Liver (tissue), 9 donors: Measurements from ENCODE around the gene ABCA12. TPM values are rescaled to one million over a fixed set of nuclear protein-coding genes. Genes with fewer than 3 reads are reported as not detected.

Experiments used
- DNase-seq: peaks from one replicate; pipeline ENCODE4 v3.0.0-alpha.2; 2017; ENCODE audit warnings: low spot score
- H3K27ac ChIP-seq, 2 donors: one replicate each; pipeline ENCODE4 v1.7.0; 2013; ENCODE audit warnings: inconsistent platforms in 2 of 2, low read length in 2 of 2, control low read depth in 1 of 2, low read depth in 1 of 2, mild to moderate bottlenecking in 1 of 2
- H3K27me3 ChIP-seq, 4 donors: one replicate each; pipeline versions ENCODE4 v1.6.1 to v1.7.0; 2013; ENCODE audit warnings: low read length in 3 of 4, inconsistent platforms in 1 of 4, mild to moderate bottlenecking in 1 of 4, moderate library complexity in 1 of 4; ENCODE audit not compliant: control insufficient read depth in 4 of 4, insufficient read depth in 4 of 4
- H3K36me3 ChIP-seq, 4 donors: one replicate each; pipeline versions ENCODE4 v1.6.1 to v1.7.0; 2013; ENCODE audit warnings: low read length in 3 of 4, mild to moderate bottlenecking in 3 of 4, low read depth in 1 of 4, moderate library complexity in 1 of 4; ENCODE audit not compliant: control insufficient read depth in 4 of 4, insufficient read depth in 3 of 4
- H3K4me1 ChIP-seq, 4 donors: one replicate each; pipeline versions ENCODE4 v1.6.1 to v1.7.0; 2013; ENCODE audit warnings: low read length in 3 of 4, mild to moderate bottlenecking in 3 of 4, moderate library complexity in 1 of 4; ENCODE audit not compliant: control insufficient read depth in 4 of 4, insufficient read depth in 4 of 4
- H3K4me3 ChIP-seq, 3 donors: one replicate each; pipeline versions ENCODE4 v1.6.1 to v1.7.0; 2013; ENCODE audit warnings: low read length in 3 of 3, control low read depth in 1 of 3, low read depth in 1 of 3, mild to moderate bottlenecking in 1 of 3
- H3K9ac ChIP-seq, 2 donors: one replicate each; pipeline ENCODE4 v1.7.0; 2013; ENCODE audit warnings: low read length in 2 of 2, mild to moderate bottlenecking in 2 of 2, moderate library complexity in 2 of 2, control low read depth in 1 of 2, low read depth in 1 of 2
- H3K9me3 ChIP-seq, 4 donors: one replicate each; pipeline versions ENCODE4 v1.6.1 to v1.7.0; 2013; ENCODE audit warnings: low read length in 3 of 4; ENCODE audit not compliant: control insufficient read depth in 4 of 4
- ATF3 ChIP-seq: IDR thresholded peaks from 2 replicates; pipeline ENCODE4 v1.6.1; 2016; ENCODE audit warnings: antibody characterized with exemption
- CTCF ChIP-seq: fragments of 150-350 bp; IDR thresholded peaks from 2 replicates; pipeline ENCODE4 v1.5.1; 2017; ENCODE audit warnings: improper control_type of control experiment, low read depth, low read length; ENCODE audit not compliant: missing input control
- FOXA1 ChIP-seq: IDR thresholded peaks from 2 replicates; pipeline ENCODE4 v1.6.1; 2016; ENCODE audit warnings: antibody characterized with exemption
- FOXA2 ChIP-seq: IDR thresholded peaks from 2 replicates; pipeline ENCODE4 v1.6.1; 2016; ENCODE audit warnings: antibody characterized with exemption
- GABPA ChIP-seq, 2 donors: IDR thresholded peaks in 1 of 2; conservative IDR thresholded peaks in 1 of 2; 2 replicates each; pipeline ENCODE4 v1.6.1; 2016; ENCODE audit warnings: antibody characterized with exemption in 2 of 2, mild to moderate bottlenecking in 1 of 2, moderate library complexity in 1 of 2
- HNF4A ChIP-seq, 2 donors: conservative IDR thresholded peaks; 2 replicates each; pipeline ENCODE4 v1.6.1; 2016; ENCODE audit warnings: antibody characterized with exemption in 2 of 2, mild to moderate bottlenecking in 2 of 2
- JUND ChIP-seq, 2 donors: IDR thresholded peaks; 2 replicates each; pipeline ENCODE4 v1.6.1; 2016; ENCODE audit warnings: antibody characterized with exemption in 2 of 2
- MAX ChIP-seq: IDR thresholded peaks from 2 replicates; pipeline ENCODE4 v1.6.1; 2016; ENCODE audit warnings: antibody characterized with exemption
- NR2F2 ChIP-seq: IDR thresholded peaks from 2 replicates; pipeline ENCODE4 v1.6.1; 2016; ENCODE audit warnings: antibody characterized with exemption
- RAD21 ChIP-seq, 2 donors: IDR thresholded peaks; 2 replicates each; pipeline ENCODE4 v1.6.1; 2016; ENCODE audit warnings: antibody characterized with exemption in 2 of 2, mild to moderate bottlenecking in 2 of 2
- REST ChIP-seq: IDR thresholded peaks from 2 replicates; pipeline ENCODE4 v1.6.1; 2016; ENCODE audit warnings: antibody characterized with exemption, mild to moderate bottlenecking
- RXRA ChIP-seq, 2 donors: IDR thresholded peaks; 2 replicates each; pipeline ENCODE4 v1.6.1; 2017 to 2018; ENCODE audit warnings: antibody characterized with exemption in 2 of 2, mild to moderate bottlenecking in 1 of 2
- SP1 ChIP-seq: IDR thresholded peaks from 2 replicates; pipeline ENCODE4 v1.6.1; 2018; ENCODE audit warnings: antibody characterized with exemption, mild to moderate bottlenecking
- TAF1 ChIP-seq: conservative IDR thresholded peaks from 2 replicates; pipeline ENCODE4 v1.6.1; 2016; ENCODE audit warnings: antibody characterized with exemption, mild to moderate bottlenecking
- ZBTB33 ChIP-seq: IDR thresholded peaks from 2 replicates; pipeline ENCODE4 v1.6.1; 2016; ENCODE audit warnings: antibody characterized with exemption
- WGBS: extraction: QIAGEN DNeasy Blood & Tissue Kit; methylation state at CpG from one replicate; pipeline ENCODE4 v1.1.7; 2013; 5-methylcytosine and 5-hydroxymethylcytosine counted together
- polyA plus RNA-seq, 2 donors: library from polyadenylated mRNA; stranded (reverse) in 1 of 2; unstranded in 1 of 2; fragments of 200-250 nt in 1 of 2; fragments of >200 nt in 1 of 2; fragmentation: Nextera tagmentation in 1 of 2; extraction: Ambion mirVana in 1 of 2; gene quantifications; one replicate each; pipeline versions ENCODE4 v1.2.1 to v1.2.3, GENCODE V29; 2013 to 2015
- total RNA-seq, 2 donors: library from RNA; depleted of rRNA; stranded (reverse); fragments of >200 nt; gene quantifications; one replicate each; pipeline ENCODE4 v1.2.3, GENCODE V29; 2014
- donor health status: healthy.
- donor health status: healthy.
- donor health status: healthy.
- donor health status: healthy.
- donor health status: healthy.

Gene ABCA12
- total and polyA plus RNA-seq, 4 donors = 0.03 TPM; not detected in 3

- TF ChIP-seq ZBTB33 = no peak
Observed at GRCh38 chr2:215104226-215104625, 34.2 kb downstream of the ABCA12 start (continued).

- 86% methylated on average over 6 of the region's 6 CpGs for WGBS
- Histone ChIP-seq H3K27ac (no peak overlapping the region), H3K27me3 (no peaks in the 10 kb centered on the region), H3K4me3 (no peak overlapping the region), H3K36me3 (no peaks in the 10 kb centered on the region), H3K9me3 (peaks cover 0 to 2% (median under 1%) of the 10 kb centered on the region in 4 donors), H3K9ac (no peak overlapping the region), H3K4me1 (no peaks in the 10 kb centered on the region)
- no peak for DNase-seq
- TF ChIP-seq SP1 (no peak), NR2F2 (no peak), ATF3 (no peak), MAX (no peak)
Observed at GRCh38 chr2:215098875-215099274, 39.6 kb downstream of the ABCA12 start.

- DNase-seq = no peak
Observed at GRCh38 chr2:215084080-215084479, 54.3 kb downstream of the ABCA12 start.

GRCh38 chr2:215083146-215083545 lies 55.3 kb downstream of the ABCA12 start:
- Histone ChIP-seq H3K36me3 (no peaks in the 10 kb centered on the region), H3K4me3 (no peak overlapping the region), H3K27ac (no peak overlapping the region), H3K27me3 (no peaks in the 10 kb centered on the region), H3K4me1 (peaks cover 0 to 7% (median 0%) of the 10 kb centered on the region in 4 donors), H3K9ac (no peak overlapping the region), H3K9me3 (no peaks in the 10 kb centered on the region)
- no peak for DNase-seq
- 85% methylated on average over 4 of the region's 4 CpGs for WGBS
- TF ChIP-seq HNF4A (conservative IDR thresholded peaks at IDR 0.05) (no peak), RAD21 (IDR thresholded peaks at IDR 0.05) (no peak), SP1 (no peak), TAF1 (no peak), GABPA (IDR thresholded peaks at IDR 0.05 in 1 of 2, conservative IDR thresholded peaks at IDR 0.05 in 1 of 2) (no peak), FOXA1 (no peak), FOXA2 (no peak), CTCF (no peak), MAX (no peak), RXRA (IDR thresholded peaks at IDR 0.05) (no peak), JUND (IDR thresholded peaks at IDR 0.05) (no peak), ATF3 (no peak), REST (no peak)

More at GRCh38 chr2:215084080-215084479, 54.3 kb downstream of the ABCA12 start:
- WGBS = 43% methylated on average over 5 of the region's 5 CpGs
- Histone ChIP-seq H3K27me3 (no peaks in the 10 kb centered on the region), H3K9ac (no peak overlapping the region), H3K9me3 (no peaks in the 10 kb centered on the region), H3K4me3 (no peak overlapping the region), H3K27ac (no peak overlapping the region), H3K4me1 (peaks cover 0 to 7% (median 0%) of the 10 kb centered on the region in 4 donors), H3K36me3 (no peaks in the 10 kb centered on the region)
- TF ChIP-seq HNF4A (conservative IDR thresholded peaks at IDR 0.05) (peak in 1 of 2 donors; percentile 30), RXRA (IDR thresholded peaks at IDR 0.05) (peak in 1 of 2 donors; percentile 36), SP1 (no peak), JUND (IDR thresholded peaks at IDR 0.05) (peak in 1 of 2 donors; percentile 21)
